WTC11 (cell line): ENCODE measurements around the gene ITGAV. TPM values are rescaled to one million over a fixed set of nuclear protein-coding genes. Genes with fewer than 3 reads are reported as not detected.

Source experiments
- ATAC-seq: fragments of 200-7000 bp; cut with Tn5 transposase; 2 replicates; pipeline ENCODE4 v1.10.0; 2021; ENCODE audit warnings: mild to moderate bottlenecking, moderate library complexity
- CTCF ChIA-PET: fragments of 300-600 bp; sonication (Branson Sonifier 250); formaldehyde crosslinking; loops from one replicate; lab custom pipeline; 2021; ENCODE audit warnings: antibody characterized with exemption; lab: Charles Lee
- POLR2A ChIA-PET: fragments of 350-600 bp; sonication (Branson Sonifier 250); formaldehyde crosslinking; loops from one replicate; lab custom pipeline; 2021; ENCODE audit warnings: antibody characterized with exemption; lab: Charles Lee
- DNase-seq: peaks from one replicate; pipeline ENCODE4 v3.0.0; 2021; ENCODE audit warnings: low spot score
- H3K27ac Mint-ChIP-seq: 2 replicates; pipeline ENCODE4 v1.8.0; 2021; ENCODE audit warnings: mixed read lengths
- H3K27me3 Mint-ChIP-seq: 2 replicates; pipeline ENCODE4 v1.8.0; 2021; ENCODE audit warnings: low read depth, mild to moderate bottlenecking, moderate library complexity, mixed read lengths
- H3K36me3 Mint-ChIP-seq: 2 replicates; pipeline ENCODE4 v1.8.0; 2021; ENCODE audit warnings: mixed read lengths
- H3K4me1 Mint-ChIP-seq: 2 replicates; pipeline ENCODE4 v1.8.0; 2022; ENCODE audit warnings: mixed read lengths
- H3K4me3 Mint-ChIP-seq: 2 replicates; pipeline ENCODE4 v1.8.0; 2021; ENCODE audit warnings: mild to moderate bottlenecking, moderate library complexity, mixed read lengths
- H3K9me3 Mint-ChIP-seq: 2 replicates; pipeline ENCODE4 v1.8.0; 2021; ENCODE audit warnings: mixed read lengths
- ATF1 ChIP-seq: sonication (generic); formaldehyde crosslinking; IDR thresholded peaks from 2 replicates; pipeline ENCODE4 v1.8.1; 2023; ENCODE audit warnings: mild to moderate bottlenecking, moderate library complexity, missing genetic modification reagents
- ATF3 ChIP-seq: sonication (generic); formaldehyde crosslinking; conservative IDR thresholded peaks from 2 replicates; pipeline ENCODE4 v1.8.1; 2022; ENCODE audit warnings: mild to moderate bottlenecking, missing genetic modification reagents
- CDX4 ChIP-seq: fragments of 250-450 bp; sonication (Bioruptor Pico); IDR thresholded peaks from 2 replicates; pipeline ENCODE4 v1.9.0; 2021; ENCODE audit warnings: moderate library complexity, mild to moderate bottlenecking, inconsistent platforms, borderline replicate concordance
- CTCF ChIP-seq: fragments of 200-600 bp; IDR thresholded peaks from 2 replicates; pipeline ENCODE4 v1.8.0; 2022; ENCODE audit warnings: antibody characterized with exemption
- EMX1 ChIP-seq: fragments of 250-450 bp; sonication (Bioruptor Pico); IDR thresholded peaks from 2 replicates; pipeline ENCODE4 v1.8.0; 2021; ENCODE audit warnings: mild to moderate bottlenecking
- FOXJ3 ChIP-seq: sonication (generic); formaldehyde crosslinking; IDR thresholded peaks from 2 replicates; pipeline ENCODE4 v1.9.0; 2021; ENCODE audit warnings: missing genetic modification reagents, mild to moderate bottlenecking, borderline replicate concordance
- FOXP1 ChIP-seq: sonication (generic); formaldehyde crosslinking; IDR thresholded peaks from 2 replicates; pipeline ENCODE4 v1.8.0; 2022; ENCODE audit warnings: missing genetic modification reagents, mild to moderate bottlenecking, moderate library complexity, borderline replicate concordance
- MAX ChIP-seq: sonication (generic); formaldehyde crosslinking; IDR thresholded peaks from 2 replicates; pipeline ENCODE4 v1.8.0; 2022; ENCODE audit warnings: mild to moderate bottlenecking, missing genetic modification reagents
- MXD4 ChIP-seq: fragments of 250-450 bp; sonication (Bioruptor Pico); IDR thresholded peaks from 2 replicates; pipeline ENCODE4 v1.8.0; 2021; ENCODE audit warnings: mild to moderate bottlenecking, moderate library complexity, borderline replicate concordance
- NFATC4 ChIP-seq: fragments of 250-450 bp; sonication (Bioruptor Pico); IDR thresholded peaks from 2 replicates; pipeline ENCODE4 v1.9.0; 2021; ENCODE audit warnings: mild to moderate bottlenecking
- NFE2L1 ChIP-seq: sonication (generic); formaldehyde crosslinking; IDR thresholded peaks from 2 replicates; pipeline ENCODE4 v1.8.1; 2023; ENCODE audit warnings: missing genetic modification reagents
- NFYB ChIP-seq: sonication (generic); formaldehyde crosslinking; conservative IDR thresholded peaks from 2 replicates; pipeline ENCODE4 v1.8.0; 2022; ENCODE audit warnings: low read depth, missing genetic modification reagents
- NR1H2 ChIP-seq: sonication (generic); formaldehyde crosslinking; IDR thresholded peaks from 2 replicates; pipeline ENCODE4 v1.9.0; 2021; ENCODE audit warnings: mild to moderate bottlenecking, moderate library complexity, missing genetic modification reagents
- NR2C2 ChIP-seq: sonication (generic); formaldehyde crosslinking; IDR thresholded peaks from 2 replicates; pipeline ENCODE4 v1.8.0; 2022; ENCODE audit warnings: mild to moderate bottlenecking, missing genetic modification reagents
- OVOL2 ChIP-seq: fragments of 250-450 bp; sonication (Bioruptor Pico); IDR thresholded peaks from 2 replicates; pipeline ENCODE4 v1.9.0; 2021; ENCODE audit warnings: mild to moderate bottlenecking, borderline replicate concordance
- PREB ChIP-seq: sonication (generic); formaldehyde crosslinking; IDR thresholded peaks from 2 replicates; pipeline ENCODE4 v1.8.1; 2022; ENCODE audit warnings: mild to moderate bottlenecking, missing genetic modification reagents, moderate library complexity, borderline replicate concordance
- PRRX2 ChIP-seq: fragments of 250-450 bp; sonication (Bioruptor Pico); IDR thresholded peaks from 2 replicates; pipeline ENCODE4 v1.8.0; 2021; ENCODE audit warnings: mild to moderate bottlenecking
- SMAD3 ChIP-seq: sonication (generic); formaldehyde crosslinking; IDR thresholded peaks from 2 replicates; pipeline ENCODE4 v1.8.0; 2022; ENCODE audit warnings: missing genetic modification reagents, mild to moderate bottlenecking, borderline replicate concordance
- SMAD4 ChIP-seq: sonication (generic); formaldehyde crosslinking; IDR thresholded peaks from 2 replicates; pipeline ENCODE4 v1.8.0; 2022; ENCODE audit warnings: mild to moderate bottlenecking, missing genetic modification reagents
- STAT6 ChIP-seq: sonication (generic); formaldehyde crosslinking; conservative IDR thresholded peaks from 2 replicates; pipeline ENCODE4 v1.8.1; 2023; ENCODE audit warnings: mild to moderate bottlenecking, low read depth, missing genetic modification reagents, moderate library complexity
- TEAD1 ChIP-seq: sonication (generic); formaldehyde crosslinking; IDR thresholded peaks from 2 replicates; pipeline ENCODE4 v1.8.0; 2022; ENCODE audit warnings: mild to moderate bottlenecking, missing genetic modification reagents
- USF1 ChIP-seq: sonication (generic); formaldehyde crosslinking; IDR thresholded peaks from 2 replicates; pipeline ENCODE4 v1.8.0; 2022; ENCODE audit warnings: mild to moderate bottlenecking, missing genetic modification reagents
- ZBTB43 ChIP-seq: sonication (generic); formaldehyde crosslinking; IDR thresholded peaks from 2 replicates; pipeline ENCODE4 v1.8.1; 2023; ENCODE audit warnings: mild to moderate bottlenecking, missing genetic modification reagents
- ZNF121 ChIP-seq: sonication (generic); formaldehyde crosslinking; IDR thresholded peaks from 2 replicates; pipeline ENCODE4 v1.8.0; 2023; ENCODE audit warnings: missing genetic modification reagents
- ZNF263 ChIP-seq: sonication (generic); formaldehyde crosslinking; IDR thresholded peaks from 2 replicates; pipeline ENCODE4 v1.8.1; 2022; ENCODE audit warnings: low read depth, mild to moderate bottlenecking, moderate library complexity, missing genetic modification reagents
- ZNF317 ChIP-seq: sonication (generic); formaldehyde crosslinking; IDR thresholded peaks from 2 replicates; pipeline ENCODE4 v1.8.1; 2023; ENCODE audit warnings: low read depth, mild to moderate bottlenecking, moderate library complexity, missing genetic modification reagents, borderline replicate concordance
- ZNF416 ChIP-seq: fragments of 250-450 bp; sonication (Bioruptor Pico); IDR thresholded peaks from 2 replicates; pipeline ENCODE4 v1.9.0; 2021; ENCODE audit warnings: mild to moderate bottlenecking, inconsistent platforms
- ZNF671 ChIP-seq: fragments of 250-450 bp; sonication (Bioruptor Pico); IDR thresholded peaks from 2 replicates; pipeline ENCODE4 v1.8.0; 2021; ENCODE audit warnings: mild to moderate bottlenecking
- total RNA-seq: library from RNA; stranded (reverse); gene quantifications from 3 replicates; pipeline ENCODE4 v1.2.3, GENCODE V29; 2021

Gene ITGAV
- total RNA-seq, 1 experiment from 2014 or later: 30.0 TPM

- no peak for TF ChIP-seq FOXP1 (CRISPR knock-in tag)
- no peak for TF ChIP-seq EMX1 (CRISPR knock-in tag)
- no peak for TF ChIP-seq NFATC4 (CRISPR knock-in tag)
- no peak for TF ChIP-seq FOXJ3 (CRISPR knock-in tag)
- TF ChIP-seq MXD4 (CRISPR knock-in tag): no peak
- TF ChIP-seq, all 79 proteins: peak for 0
These were observed 56.1 kb downstream of the ITGAV start (continued) for GRCh38 chr2:186645999-186646398.

- CTCF ChIA-PET: no interaction called here
- Mint-ChIP-seq H3K4me1 (peaks cover 11% of the 10 kb centered on the region), H3K36me3 (peaks cover 8% of the 10 kb centered on the region), H3K27ac (no peak overlapping the region), H3K27me3 (no peaks in the 10 kb centered on the region), H3K9me3 (no peaks in the 10 kb centered on the region), H3K4me3 (no peak overlapping the region)
- DNase-seq: no peak
- POLR2A ChIA-PET: no interaction called here
- no peak for TF ChIP-seq NR1H2 (CRISPR knock-in tag)
- TF ChIP-seq CTCF: no peak
- TF ChIP-seq NFE2L1 (CRISPR knock-in tag): no peak
- TF ChIP-seq TEAD1: no peak
- TF ChIP-seq MXD4 (CRISPR knock-in tag): no peak
- TF ChIP-seq PRRX2 (CRISPR knock-in tag): no peak
- TF ChIP-seq NFYB (CRISPR knock-in tag): no peak
- TF ChIP-seq ZNF263 (CRISPR knock-in tag): no peak
- no peak for TF ChIP-seq NFATC4 (CRISPR knock-in tag)
- no peak for TF ChIP-seq CDX4
- no peak for TF ChIP-seq ZBTB43 (CRISPR knock-in tag)
- TF ChIP-seq USF1: no peak
- no peak for TF ChIP-seq PREB (CRISPR knock-in tag)
- no peak for TF ChIP-seq ATF3 (CRISPR knock-in tag)
- TF ChIP-seq ZNF121 (CRISPR knock-in tag): no peak
- no peak for TF ChIP-seq ATF1
- TF ChIP-seq OVOL2: no peak
- ATAC-seq: no peak
These were observed 58.3 kb downstream of the ITGAV start for GRCh38 chr2:186648130-186648529.

- CTCF ChIA-PET: no interaction called here
- no peaks in the 10 kb centered on the region for H3K9me3 Mint-ChIP-seq
- POLR2A ChIA-PET: no interaction called here
- H3K4me1 Mint-ChIP-seq: peaks cover 4% of the 10 kb centered on the region
- DNase-seq: no peak
- no peaks in the 10 kb centered on the region for H3K27me3 Mint-ChIP-seq
- H3K36me3 Mint-ChIP-seq: 0 out of 2 replicates have a peak, but pooled peaks cover 5% of the 10 kb centered on the region
- H3K4me3 Mint-ChIP-seq: no peak overlapping the region
- H3K27ac Mint-ChIP-seq: no peak overlapping the region
- ATAC-seq: no peak
- TF ChIP-seq NR2C2 (CRISPR knock-in tag): no peak
- no peak for TF ChIP-seq SMAD3 (CRISPR knock-in tag)
- TF ChIP-seq NFE2L1 (CRISPR knock-in tag): no peak
- no peak for TF ChIP-seq FOXJ3 (CRISPR knock-in tag)
- TF ChIP-seq ZNF317 (CRISPR knock-in tag): no peak
- no peak for TF ChIP-seq ZNF416
- no peak for TF ChIP-seq SMAD4 (CRISPR knock-in tag)
- no peak for TF ChIP-seq STAT6
- no peak for TF ChIP-seq ZNF671 (CRISPR knock-in tag)
- no peak for TF ChIP-seq MAX (CRISPR knock-in tag)
These were observed 63.7 kb downstream of the ITGAV start for GRCh38 chr2:186653511-186653910.
